AG10803 (cell line): ENCODE data around the gene MOCOS.

ENCODE experiments used
- DNase-seq: peaks from one replicate; pipeline ENCODE4 v3.0.0; 2010; ENCODE audit warnings: low read depth
- H3K4me3 ChIP-seq: 2 replicates; pipeline ENCODE4 v1.5.1; 2011; ENCODE audit warnings: mild to moderate bottlenecking, low read length, control low read depth
- CTCF ChIP-seq: conservative IDR thresholded peaks from 2 replicates; pipeline ENCODE4 v1.5.1; 2011; ENCODE audit warnings: mild to moderate bottlenecking, low read length, control low read depth, inconsistent platforms

Gene MOCOS

DNA sequence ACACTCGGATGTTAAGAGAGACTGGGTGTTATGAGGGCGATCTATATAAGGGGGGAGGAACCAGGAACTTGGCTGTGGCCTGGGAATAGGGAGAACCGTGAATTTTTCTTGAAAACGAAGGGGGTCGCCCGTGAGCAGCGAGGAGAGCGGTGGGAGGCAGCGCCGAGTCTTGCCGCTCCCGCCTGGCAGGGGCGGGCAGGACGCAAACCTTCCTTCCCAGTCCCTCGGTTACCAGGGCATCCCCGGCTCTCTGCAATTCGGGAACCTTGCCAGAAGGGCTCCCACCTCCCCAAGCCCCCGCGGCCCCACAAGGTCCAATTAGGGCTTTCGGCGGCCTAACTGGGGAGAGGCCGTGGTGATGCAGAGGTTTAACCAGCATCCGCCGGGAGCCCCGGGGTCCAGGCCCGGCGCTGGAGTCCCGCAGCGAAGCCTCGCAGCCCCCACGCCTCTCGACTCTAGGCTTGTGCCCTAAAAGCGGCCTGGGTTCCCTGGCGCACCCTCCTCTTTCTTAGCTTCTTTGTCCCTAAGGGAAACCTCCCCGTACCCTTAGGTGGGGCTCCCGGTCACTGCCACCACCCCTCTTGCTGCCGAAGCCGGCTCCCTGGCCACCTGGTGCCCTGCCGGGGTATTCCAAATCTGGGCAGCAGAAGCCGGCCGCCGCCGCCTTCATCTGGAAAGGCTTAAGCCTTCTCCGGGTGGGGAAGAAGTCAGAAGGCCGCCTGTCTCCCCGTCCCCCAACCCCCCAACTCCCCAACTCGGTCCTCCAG is 109.5 kb downstream of the MOCOS start:
- peak overlapping the region; percentile 64 for H3K4me3 ChIP-seq
- TF ChIP-seq CTCF, result peak; percentile 62
- DNase-seq, result peak; percentile 87

- no peak for TF ChIP-seq CTCF
- peak; percentile 65 for DNase-seq
Observed at GRCh38 chr18:36297417-36298125, 110.3 kb downstream of the MOCOS start, which contains the start of gene FHOD3. Gene FHOD3 (plus strand): TSS chr18:36297713. CDS start chr18:36297836, 123 bp downstream.

DNA sequence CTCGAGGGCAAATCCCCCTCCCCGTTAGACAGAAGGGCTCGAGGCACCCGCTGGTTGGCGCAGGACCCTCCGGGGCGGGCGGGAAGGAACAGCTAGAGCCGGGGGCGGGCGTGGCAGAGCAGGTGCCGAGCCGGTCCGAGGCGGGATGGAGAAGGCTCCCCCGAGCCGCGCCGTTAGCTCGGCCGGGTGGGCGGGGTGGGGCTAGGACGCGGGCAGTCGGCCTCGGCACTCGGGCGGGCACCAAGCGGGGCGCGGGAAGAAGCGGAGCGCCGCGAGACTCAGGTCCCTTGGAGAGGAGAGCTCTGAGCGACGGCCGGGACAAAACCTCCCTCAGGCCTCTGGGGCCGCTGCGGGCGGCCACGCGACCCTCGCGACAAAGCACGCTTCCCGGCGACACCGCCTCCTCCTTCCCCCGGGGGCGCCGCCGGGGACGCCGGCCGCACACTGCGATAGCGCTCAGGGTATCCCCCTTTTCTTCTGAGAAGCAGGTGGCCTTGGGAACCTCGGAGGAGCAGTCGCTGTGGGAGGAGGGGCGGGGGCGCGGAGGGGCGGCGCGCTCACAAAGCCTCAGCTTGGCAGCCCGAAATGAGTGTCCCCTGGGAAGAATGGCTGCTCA is 110.9 kb downstream of the MOCOS start:
- no peak for DNase-seq
- H3K4me3 ChIP-seq, result peak overlapping the region; percentile 59
- TF ChIP-seq CTCF, result no peak

More at GRCh38 chr18:36297417-36298125, 110.3 kb downstream of the MOCOS start, which contains the start of gene FHOD3:
- H3K4me3 ChIP-seq, result peak within 1 kb of the TSS; percentile 64

DNA sequence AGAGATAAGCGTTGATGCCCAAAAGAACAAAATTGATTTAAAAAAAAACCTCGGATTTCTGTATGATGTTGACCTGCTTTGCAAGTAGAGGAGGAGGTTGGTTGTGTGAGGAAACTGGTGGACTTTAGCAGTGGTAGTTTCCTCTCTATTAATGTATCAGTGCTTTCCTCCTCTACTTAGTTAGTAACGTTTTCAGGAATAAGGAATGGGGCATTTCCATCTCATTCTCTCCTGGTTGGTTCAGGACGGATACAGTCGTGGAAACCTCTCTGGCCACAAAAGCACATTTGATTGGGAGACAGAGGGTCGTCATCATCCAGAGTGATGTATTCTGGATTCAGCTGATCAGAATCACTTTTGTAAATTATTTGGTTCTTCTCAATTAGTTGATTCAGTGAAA is 111.7 kb downstream of the MOCOS start:
- H3K4me3 ChIP-seq, result peak overlapping the region; percentile 59
- no peak for TF ChIP-seq CTCF
- no peak for DNase-seq

DNA sequence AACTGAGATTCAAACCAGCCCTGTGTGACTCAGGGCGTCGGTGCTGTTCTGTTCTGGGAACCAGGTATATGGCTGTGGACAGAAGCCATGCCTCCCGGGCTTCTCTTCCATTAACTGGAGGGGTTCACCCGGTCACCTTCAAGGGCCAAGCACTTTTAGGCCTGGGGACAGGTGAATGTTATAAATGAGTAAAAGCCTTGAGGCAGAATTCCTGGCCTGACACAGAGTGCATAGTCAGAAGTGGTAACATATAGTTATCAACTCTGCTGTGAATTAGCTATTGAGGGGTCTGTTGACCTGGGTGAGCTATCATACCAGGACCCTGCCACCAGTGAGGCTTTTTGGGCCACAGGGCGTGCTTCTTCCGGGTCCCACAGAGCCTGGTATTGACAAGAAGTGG is 112.9 kb downstream of the MOCOS start:
- no peak overlapping the region for H3K4me3 ChIP-seq
- DNase-seq, result no peak
- TF ChIP-seq CTCF, result no peak

DNA sequence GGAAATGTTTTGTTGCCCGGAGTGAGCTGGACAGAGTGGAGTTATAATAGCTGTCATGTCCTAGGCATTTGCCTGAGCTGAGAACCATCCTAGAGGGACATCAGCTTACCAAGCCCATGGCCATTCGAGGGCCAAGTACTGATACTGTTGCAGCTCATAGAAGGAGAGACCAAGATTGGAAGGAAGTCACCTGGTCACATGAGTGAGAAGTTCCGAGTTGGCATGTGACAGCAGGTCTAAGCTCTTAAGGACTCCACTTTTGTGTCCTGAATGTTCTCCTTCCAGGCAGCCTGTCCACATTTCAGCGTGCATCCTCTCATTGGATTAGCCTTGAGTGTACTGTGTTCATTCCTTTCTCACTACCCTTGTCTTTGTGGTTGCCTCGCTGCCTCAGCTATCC is 114.6 kb downstream of the MOCOS start:
- no peak for DNase-seq
- TF ChIP-seq CTCF, result no peak
- no peak overlapping the region for H3K4me3 ChIP-seq
